DND-41 (cell line): Measurements from ENCODE around the gene BRINP1.

Experiments
- EZH2 ChIP-seq: IDR thresholded peaks from 3 replicates; pipeline ENCODE4 v1.6.1; 2012; ENCODE audit warnings: borderline replicate concordance, low read depth, mild to moderate bottlenecking, moderate library complexity, low read length, inconsistent platforms; ENCODE audit not compliant: severe bottlenecking
- TF ChIP-seq, protein P1 (sequence below): IDR thresholded peaks from 2 replicates; pipeline ENCODE4 v1.5.1; 2012; ENCODE audit warnings: borderline replicate concordance, low read length, moderate library complexity, mild to moderate bottlenecking; ENCODE audit not compliant: poor library complexity, severe bottlenecking; ENCODE audit errors: extremely low read depth

DNA sequence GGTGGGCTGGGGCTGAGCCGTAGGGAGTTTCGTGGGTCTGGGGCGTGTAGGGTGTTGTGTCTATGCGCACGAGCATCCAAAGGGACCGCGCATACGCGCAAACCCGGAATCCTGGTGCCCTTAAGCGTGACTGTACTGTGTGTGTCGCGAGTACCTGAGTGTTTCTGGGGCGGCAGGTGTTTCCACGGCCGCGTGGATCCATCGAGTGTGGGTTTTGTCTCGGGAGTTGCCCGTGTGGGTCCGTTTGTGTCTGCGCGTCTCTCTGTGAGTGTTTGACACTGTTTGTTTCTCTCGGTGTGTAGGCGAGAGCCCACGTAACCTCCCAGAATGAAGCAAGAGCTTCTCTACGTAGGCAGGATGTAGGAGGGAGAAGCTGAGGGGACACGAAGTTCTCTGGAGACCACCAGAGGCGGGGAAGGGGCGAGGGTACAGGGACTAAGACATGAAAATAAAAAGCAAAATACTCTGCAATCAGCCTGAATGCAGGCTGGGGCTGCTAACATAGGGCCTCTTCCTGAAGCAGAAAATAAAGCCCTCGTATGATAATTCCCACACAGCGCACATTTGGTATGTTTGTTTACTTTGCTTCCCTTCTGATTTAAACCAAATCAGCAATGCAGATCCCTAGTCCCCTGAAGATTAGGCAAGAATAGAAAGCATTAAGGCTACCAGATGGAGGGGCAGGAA is 588 bp upstream of the BRINP1 start:
- no peak for TF ChIP-seq EZH2
- TF ChIP-seq, protein P1, sequence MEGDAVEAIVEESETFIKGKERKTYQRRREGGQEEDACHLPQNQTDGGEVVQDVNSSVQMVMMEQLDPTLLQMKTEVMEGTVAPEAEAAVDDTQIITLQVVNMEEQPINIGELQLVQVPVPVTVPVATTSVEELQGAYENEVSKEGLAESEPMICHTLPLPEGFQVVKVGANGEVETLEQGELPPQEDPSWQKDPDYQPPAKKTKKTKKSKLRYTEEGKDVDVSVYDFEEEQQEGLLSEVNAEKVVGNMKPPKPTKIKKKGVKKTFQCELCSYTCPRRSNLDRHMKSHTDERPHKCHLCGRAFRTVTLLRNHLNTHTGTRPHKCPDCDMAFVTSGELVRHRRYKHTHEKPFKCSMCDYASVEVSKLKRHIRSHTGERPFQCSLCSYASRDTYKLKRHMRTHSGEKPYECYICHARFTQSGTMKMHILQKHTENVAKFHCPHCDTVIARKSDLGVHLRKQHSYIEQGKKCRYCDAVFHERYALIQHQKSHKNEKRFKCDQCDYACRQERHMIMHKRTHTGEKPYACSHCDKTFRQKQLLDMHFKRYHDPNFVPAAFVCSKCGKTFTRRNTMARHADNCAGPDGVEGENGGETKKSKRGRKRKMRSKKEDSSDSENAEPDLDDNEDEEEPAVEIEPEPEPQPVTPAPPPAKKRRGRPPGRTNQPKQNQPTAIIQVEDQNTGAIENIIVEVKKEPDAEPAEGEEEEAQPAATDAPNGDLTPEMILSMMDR = no peak
